ENCODE results near the gene FNIP1. TPM values are rescaled to one million over a fixed set of nuclear protein-coding genes. Genes with fewer than 3 reads are reported as not detected.
A peak's percentile ranks its signal among the peaks of the same experiment; 100 is the strongest.

The FNIP1 gene
- total and polyA plus RNA-seq, 2 of the 13 experiments (the other 11 are each of a cell fraction or from before 2014, with no cell fraction given), result 10.9 to 29.3 TPM

GRCh38 chr5:131634996-131635683, 161.7 kb downstream of the FNIP1 start, which contains the start of gene RAPGEF6 (continued):
- TF ChIP-seq RERE (CRISPR knock-in tag; IDR thresholded peaks at IDR 0.05; ENCODE audit: low read depth), result no peak
- TF ChIP-seq ZNF782 (CRISPR knock-in tag; IDR thresholded peaks at IDR 0.05; ENCODE audit: borderline replicate concordance), result no peak
- TF ChIP-seq KMT2B (CRISPR knock-in tag; IDR thresholded peaks at IDR 0.05), result peak; percentile 87
- TF ChIP-seq PATZ1 (CRISPR knock-in tag; IDR thresholded peaks at IDR 0.05), result 0 out of 2 replicates have a peak, but pooled peaks have one; percentile 24
- no peak; the same call in 1 of the 2 replicates for TF ChIP-seq REL (CRISPR knock-in tag; conservative IDR thresholded peaks at IDR 0.05)
- no peak for TF ChIP-seq TERF1 (CRISPR knock-in tag; IDR thresholded peaks at IDR 0.05)
- no peak for TF ChIP-seq NFRKB (IDR thresholded peaks at IDR 0.05)
- peak; percentile 39; the same call in 1 of the 2 replicates for TF ChIP-seq ZFP1 (CRISPR knock-in tag; IDR thresholded peaks at IDR 0.05)
- TF ChIP-seq PAF1 (CRISPR knock-in tag; IDR thresholded peaks at IDR 0.05), result no peak
- TF ChIP-seq ZNF597 (CRISPR knock-in tag; IDR thresholded peaks at IDR 0.05), result no peak
- TF ChIP-seq ELK4 (CRISPR knock-in tag; IDR thresholded peaks at IDR 0.05; ENCODE audit: borderline replicate concordance), result no peak
- no peak for TF ChIP-seq SMYD3 (CRISPR knock-in tag; IDR thresholded peaks at IDR 0.05)
- no peak for TF ChIP-seq SIX1 (CRISPR knock-in tag; IDR thresholded peaks at IDR 0.05; ENCODE audit: borderline replicate concordance)
- no peak for TF ChIP-seq ZSCAN9 (CRISPR knock-in tag; IDR thresholded peaks at IDR 0.05; ENCODE audit: borderline replicate concordance)
- no peak for TF ChIP-seq ZNF850 (CRISPR knock-in tag; conservative IDR thresholded peaks at IDR 0.05)
- TF ChIP-seq ZFP36L1 (CRISPR knock-in tag; IDR thresholded peaks at IDR 0.05), result no peak
- no peak for TF ChIP-seq ZNF260 (CRISPR knock-in tag; IDR thresholded peaks at IDR 0.05; ENCODE audit: borderline replicate concordance, low read depth)
- TF ChIP-seq TAF15 (IDR thresholded peaks at IDR 0.05; ENCODE audit: low read depth, low read length, poor library complexity, severe bottlenecking), result no peak
- TF ChIP-seq TCF12 (IDR thresholded peaks at IDR 0.05), result no peak
- no peak for TF ChIP-seq TCF12 (CRISPR knock-in tag; IDR thresholded peaks at IDR 0.05)

Measured in HepG2 (cell line).